Measurements from ENCODE around the gene ANGPTL7.

- TF ChIP-seq CTCF (IDR thresholded peaks at IDR 0.05) (no peak), POLR2A (IDR thresholded peaks at IDR 0.05) (no peak)
Observed at GRCh38 chr1:11153184-11153583, 36.0 kb upstream of the ANGPTL7 start.

Measured in breast epithelium (tissue), 3 donors.